IMR-90 (cell line): ENCODE data around the gene LAMB1. TPM values are rescaled to one million over a fixed set of nuclear protein-coding genes. Genes with fewer than 3 reads are reported as not detected.

Experiments used
- ATAC-seq: fragments of 200-7000 bp; cut with Tn5 transposase; 2 replicates; pipeline ENCODE4 v1.9.1; 2020; ENCODE audit warnings: low read depth, mild to moderate bottlenecking, moderate library complexity
- BruUV-seq: library from RNA; stranded (reverse); fragments of 400-500 nt; replicated peaks from 2 replicates; lab custom pipeline; 2021; lab: Mats Ljungman, UMichigan
- CTCF ChIA-PET: fragments of 300-600 bp; formaldehyde crosslinking; extraction: SDS; loops from one replicate; lab custom pipeline; 2021; ENCODE audit warnings: antibody characterized with exemption; lab: Yijun Ruan, JAX
- POLR2A ChIA-PET: fragments of 300-600 bp; sonication (Branson Sonifier 250); formaldehyde crosslinking; loops from one replicate; lab custom pipeline; 2022; ENCODE audit warnings: antibody characterized with exemption; ENCODE audit not compliant: unreplicated experiment; lab: Charles Lee
- DNase-seq: peaks from one replicate; pipeline ENCODE4 v3.0.0; 2013
- H2AFZ ChIP-seq: replicated peaks from 2 replicates; pipeline ENCODE3; 2013; ENCODE audit warnings: low read length, mild to moderate bottlenecking; ENCODE audit not compliant: poor library complexity
- H2AK5ac ChIP-seq: 2 replicates; pipeline ENCODE4 v1.6.1; 2013; ENCODE audit warnings: low read depth, low read length, inconsistent platforms
- H2AK9ac ChIP-seq: replicated peaks from 2 replicates; pipeline ENCODE3; 2013; ENCODE audit warnings: mild to moderate bottlenecking, low read depth, low read length, moderate library complexity; ENCODE audit not compliant: poor library complexity
- H2BK120ac ChIP-seq: 2 replicates; pipeline ENCODE4 v1.6.1; 2013; ENCODE audit warnings: low read depth, low read length, inconsistent platforms
- H2BK15ac ChIP-seq: 3 replicates; pipeline ENCODE4 v1.6.1; 2013; ENCODE audit warnings: low read depth, low read length, inconsistent platforms
- H2BK20ac ChIP-seq: 2 replicates; pipeline ENCODE4 v1.6.1; 2013; ENCODE audit warnings: low read depth, mild to moderate bottlenecking, inconsistent platforms, low read length, moderate library complexity
- H2BK5ac ChIP-seq: 2 replicates; pipeline ENCODE4 v1.6.1; 2013; ENCODE audit warnings: mild to moderate bottlenecking, low read depth, low read length, inconsistent platforms; ENCODE audit not compliant: poor library complexity, severe bottlenecking
- H3K14ac ChIP-seq: replicated peaks from 2 replicates; pipeline ENCODE4 v1.6.1; 2013; ENCODE audit warnings: low read depth, low read length, inconsistent platforms
- H3K18ac ChIP-seq: 2 replicates; pipeline ENCODE4 v1.6.1; 2013; ENCODE audit warnings: low read depth, low read length, control low read depth
- H3K23ac ChIP-seq: 2 replicates; pipeline ENCODE4 v1.6.1; 2013; ENCODE audit warnings: low read depth, low read length, inconsistent platforms
- H3K27ac ChIP-seq: 2 replicates; pipeline ENCODE4 v1.5.1; 2013; ENCODE audit warnings: mild to moderate bottlenecking, control low read depth, low read length; ENCODE audit not compliant: insufficient read depth
- H3K27me3 ChIP-seq: 2 replicates; pipeline ENCODE4 v1.6.1; 2013; ENCODE audit warnings: low read length; ENCODE audit not compliant: control insufficient read depth, insufficient read depth
- H3K36me3 ChIP-seq: 2 replicates; pipeline ENCODE4 v1.6.1; 2013; ENCODE audit warnings: low read length, mixed read lengths; ENCODE audit not compliant: control insufficient read depth, insufficient read depth
- H3K4ac ChIP-seq: 2 replicates; pipeline ENCODE4 v1.6.1; 2013; ENCODE audit warnings: low read depth, low read length, inconsistent platforms
- H3K4me1 ChIP-seq: 2 replicates; pipeline ENCODE4 v1.6.1; 2013; ENCODE audit warnings: low read length, mixed read lengths; ENCODE audit not compliant: control insufficient read depth, insufficient read depth
- H3K4me2 ChIP-seq: 2 replicates; pipeline ENCODE4 v1.6.1; 2013; ENCODE audit warnings: low read depth, mild to moderate bottlenecking, control low read depth, low read length, moderate library complexity
- H3K4me3 ChIP-seq: 2 replicates; pipeline ENCODE4 v1.5.1; 2013; ENCODE audit warnings: low read depth, mild to moderate bottlenecking, control low read depth, low read length, moderate library complexity; ENCODE audit not compliant: insufficient read depth
- H3K56ac ChIP-seq: 2 replicates; pipeline ENCODE4 v1.6.1; 2013; ENCODE audit warnings: low read length, inconsistent platforms; ENCODE audit not compliant: insufficient read depth; ENCODE audit errors: extremely low read depth
- H3K79me1 ChIP-seq, 2 experiments: 2 replicates each; pipeline ENCODE4 v1.6.1; 2013; ENCODE audit warnings: low read length in 2 of 2, inconsistent platforms in 1 of 2, low read depth in 1 of 2
- H3K9ac ChIP-seq: 2 replicates; pipeline ENCODE4 v1.6.1; 2013; ENCODE audit warnings: low read depth, low read length, control low read depth
- H3K9me1 ChIP-seq: 2 replicates; pipeline ENCODE4 v1.6.1; 2013; ENCODE audit warnings: low read length, inconsistent platforms; ENCODE audit not compliant: insufficient read depth
- H3K9me3 ChIP-seq: 2 replicates; pipeline ENCODE4 v1.6.1; 2013; ENCODE audit warnings: low read length; ENCODE audit not compliant: control insufficient read depth, insufficient read depth
- H4K20me1 ChIP-seq: 2 replicates; pipeline ENCODE4 v1.6.1; 2013; ENCODE audit warnings: low read length, inconsistent platforms; ENCODE audit not compliant: insufficient read depth
- H4K5ac ChIP-seq: 2 replicates; pipeline ENCODE4 v1.6.1; 2013; ENCODE audit warnings: mild to moderate bottlenecking, low read depth, low read length, control low read depth
- H4K8ac ChIP-seq, 2 experiments: 2 replicates each; pipeline ENCODE4 v1.6.1; 2013; ENCODE audit warnings: low read depth in 2 of 2, low read length in 2 of 2, control low read depth in 1 of 2, inconsistent platforms in 1 of 2
- H4K91ac ChIP-seq: 2 replicates; pipeline ENCODE4 v1.6.1; 2013; ENCODE audit warnings: low read depth, low read length, inconsistent platforms; ENCODE audit not compliant: insufficient read depth
- BHLHE40 ChIP-seq: fragments of 150-350 bp; IDR thresholded peaks from 2 replicates; pipeline ENCODE4 v1.6.1; 2016; ENCODE audit warnings: mild to moderate bottlenecking, low read depth, low read length
- CEBPB ChIP-seq: IDR thresholded peaks from 2 replicates; pipeline ENCODE4 v1.6.1; 2012; ENCODE audit warnings: low read depth, low read length, improper control_type of control experiment
- CHD1 ChIP-seq: IDR thresholded peaks from 2 replicates; pipeline ENCODE4 v1.6.1; 2012; ENCODE audit warnings: low read depth, low read length, improper control_type of control experiment
- CTCF ChIP-seq: conservative IDR thresholded peaks from 2 replicates; pipeline ENCODE4 v1.5.1; 2012; ENCODE audit warnings: mild to moderate bottlenecking, low read depth, low read length, improper control_type of control experiment
- ELK1 ChIP-seq: fragments of 150-350 bp; IDR thresholded peaks from 2 replicates; pipeline ENCODE4 v1.6.1; 2016; ENCODE audit warnings: low read depth, mild to moderate bottlenecking, low read length, moderate library complexity, borderline replicate concordance
- FOS ChIP-seq: fragments of 150-350 bp; IDR thresholded peaks from 2 replicates; pipeline ENCODE4 v1.6.1; 2016; ENCODE audit warnings: low read depth, low read length
- MAFK ChIP-seq: IDR thresholded peaks from 2 replicates; pipeline ENCODE4 v1.6.1; 2012; ENCODE audit warnings: low read depth, low read length, improper control_type of control experiment
- MXI1 ChIP-seq: IDR thresholded peaks from 2 replicates; pipeline ENCODE4 v1.6.1; 2012; ENCODE audit warnings: low read depth, mild to moderate bottlenecking, low read length, moderate library complexity, borderline replicate concordance
- NFE2L2 ChIP-seq: fragments of 150-350 bp; IDR thresholded peaks from 2 replicates; pipeline ENCODE4 v1.6.1; 2016; ENCODE audit warnings: low read depth, mild to moderate bottlenecking, low read length
- POLR2A ChIP-seq: IDR thresholded peaks from 2 replicates; pipeline ENCODE4 v1.6.1; 2012; ENCODE audit warnings: mild to moderate bottlenecking, low read depth, low read length
- RAD21 ChIP-seq: IDR thresholded peaks from 2 replicates; pipeline ENCODE4 v1.6.1; 2012; ENCODE audit warnings: low read length, improper control_type of control experiment
- RCOR1 ChIP-seq: IDR thresholded peaks from 2 replicates; pipeline ENCODE4 v1.6.1; 2012; ENCODE audit warnings: mild to moderate bottlenecking, low read length, improper control_type of control experiment; ENCODE audit not compliant: insufficient replicate concordance
- RFX5 ChIP-seq: IDR thresholded peaks from 2 replicates; pipeline ENCODE4 v1.8.0; 2012; ENCODE audit warnings: low read depth, mild to moderate bottlenecking, low read length, moderate library complexity
- SMC3 ChIP-seq: fragments of 150-350 bp; IDR thresholded peaks from 2 replicates; pipeline ENCODE4 v1.6.1; 2016; ENCODE audit warnings: low read depth, mild to moderate bottlenecking, antibody characterized with exemption, low read length, moderate library complexity
- USF2 ChIP-seq: fragments of 150-350 bp; IDR thresholded peaks from 2 replicates; pipeline ENCODE4 v1.6.1; 2017; ENCODE audit warnings: mild to moderate bottlenecking, antibody characterized with exemption, low read length, low read depth
- WGBS, 2 experiments: methylation state at CpG; one replicate each; pipeline versions ENCODE4 v1.1.5 to v1.1.7; 2013; ENCODE audit warnings: missing lambda C conversion rate in 2 of 2; ENCODE audit not compliant: insufficient read length in 1 of 2; ENCODE audit errors: extremely low coverage in 2 of 2; 5-methylcytosine and 5-hydroxymethylcytosine counted together
- dilution Hi-C: fragments of 300-500 bp; cut with HindIII; formaldehyde crosslinking; loops from one replicate; pipeline ENCODE4 v1.14.3; 2018; ENCODE audit warnings: low sequenced_read_pairs; ENCODE audit not compliant: unreplicated experiment
- in situ Hi-C: fragments of 300-500 bp; cut with MboI; formaldehyde crosslinking; loops from 3 replicates; pipeline ENCODE4 v1.14.3; 2019; ENCODE audit warnings: low sequenced_read_pairs, inconsistent platforms, mixed read lengths
- intact Hi-C: fragments of 100-400 bp; cut with micrococcal nuclease; formaldehyde crosslinking; loops from 2 replicates; pipeline ENCODE4 v1.10.0; 2022
- polyA plus RNA-seq, 3 experiments: library from polyadenylated mRNA; depleted of rRNA; stranded (reverse); fragments of >200 nt; gene quantifications; 2 replicates each; pipeline ENCODE4 v1.2.3, GENCODE V29; 2012; ENCODE audit warnings: low replicate concordance in 1 of 3
- total RNA-seq: library from RNA; depleted of rRNA; stranded (reverse); fragments of >200 nt; gene quantifications from 2 replicates; pipeline ENCODE4 v1.2.3, GENCODE V29; 2012

Gene LAMB1
- total and polyA plus RNA-seq, 2 of the 4 experiments (the other 2 are of a cell fraction) = 114 to 117 TPM

DNA sequence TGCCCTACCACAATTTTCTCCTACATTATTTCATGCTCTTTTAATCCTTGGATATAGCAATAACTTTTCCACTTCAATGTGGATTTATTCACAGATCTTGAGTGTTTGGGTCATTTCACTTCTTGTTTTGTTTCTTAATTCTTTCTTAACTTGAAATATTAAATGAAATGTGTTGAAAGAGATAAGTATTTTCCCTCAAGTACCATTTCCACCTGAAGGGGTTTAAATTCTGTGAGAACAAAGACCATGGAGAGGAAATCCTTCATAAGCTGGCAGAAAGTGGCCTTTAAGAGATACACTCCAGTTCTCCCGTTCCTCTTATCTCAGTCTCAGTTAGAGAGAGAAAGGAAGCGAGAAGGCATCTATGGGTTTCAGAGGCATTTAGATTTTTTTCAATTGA lies 126.0 kb downstream of the LAMB1 start:
- no peak overlapping the region for H2AK5ac ChIP-seq
- H3K9me3 ChIP-seq = no peaks in the 10 kb centered on the region
- no peak for DNase-seq
- no peak for ATAC-seq
- H2BK5ac ChIP-seq = no peak overlapping the region
- H3K79me1 ChIP-seq = no peaks in the 10 kb centered on the region
- H3K4me2 ChIP-seq = no peak overlapping the region
- H2BK20ac ChIP-seq = no peak overlapping the region
- no peak overlapping the region for H2AFZ ChIP-seq
- intact Hi-C loops (loop anchor here (10.0 kb wide), 1 partner anchor 672 kb away; no protein-coding TSS in a partner anchor), in situ Hi-C loops (loop anchor here (10.0 kb wide), 1 partner anchor 132 kb away; the partner anchor contains the start of gene CBLL1), dilution Hi-C loops (no loop called here)
- H3K56ac ChIP-seq = no peak overlapping the region
- no peaks in the 10 kb centered on the region for H3K4me1 ChIP-seq
- no peak overlapping the region for H3K9ac ChIP-seq
- H3K23ac ChIP-seq = no peak overlapping the region
- H2AK9ac ChIP-seq = no peak overlapping the region
- no peaks in the 10 kb centered on the region for H3K36me3 ChIP-seq
- H4K20me1 ChIP-seq = no peaks in the 10 kb centered on the region
- H4K91ac ChIP-seq = no peak overlapping the region
- H2BK15ac ChIP-seq = no peak overlapping the region
- TF ChIP-seq FOS (no peak), MXI1 (no peak), CTCF (no peak), CEBPB (no peak), RAD21 (no peak), RCOR1 (no peak), RFX5 (no peak), POLR2A (no peak), ELK1 (no peak), USF2 (no peak), NFE2L2 (no peak), SMC3 (no peak), CHD1 (no peak), MAFK (no peak), BHLHE40 (no peak)
- no CpG with 5 or more reads among the region's 2 CpGs for WGBS, 2 experiments
- ChIA-PET POLR2A (interaction anchor here (0.6 kb wide), 1 partner anchor 269 kb away, joined by 4 read pairs; no protein-coding TSS in a partner anchor), CTCF (no interaction called here)
- no peak overlapping the region for H3K27ac ChIP-seq
- no peak overlapping the region for H4K8ac ChIP-seq
- H3K18ac ChIP-seq = no peak overlapping the region
- no TSS peak for BruUV-seq
- peaks cover 6% of the 10 kb centered on the region for H3K27me3 ChIP-seq
- H3K4ac ChIP-seq = no peak overlapping the region
- no peaks in the 10 kb centered on the region for H3K9me1 ChIP-seq
- H2BK120ac ChIP-seq = no peak overlapping the region
- no peak overlapping the region for H3K14ac ChIP-seq
- H3K4me3 ChIP-seq = no peak overlapping the region
- no peak overlapping the region for H4K5ac ChIP-seq
